HepG2 (cell line): ENCODE results near the gene QDPR. TPM values are rescaled to one million over a fixed set of nuclear protein-coding genes. Genes with fewer than 3 reads are reported as not detected.
A peak's percentile ranks its signal among the peaks of the same experiment; 100 is the strongest.

Experiments used
- DMAP1 ChIP-seq: IDR thresholded peaks from 2 replicates; pipeline ENCODE4 v1.6.1; 2016
- HCFC1 ChIP-seq: fragments of 150-350 bp; IDR thresholded peaks from 2 replicates; pipeline ENCODE4 v1.6.1; 2014; ENCODE audit warnings: low read depth, low read length
- MAFG ChIP-seq: sonication (generic); formaldehyde crosslinking; IDR thresholded peaks from 2 replicates; pipeline ENCODE4 v1.5.1; 2020; ENCODE audit warnings: mild to moderate bottlenecking, missing genetic modification reagents
- ONECUT2 ChIP-seq: sonication (generic); formaldehyde crosslinking; IDR thresholded peaks from 2 replicates; pipeline ENCODE4 v1.4.0; 2020; ENCODE audit warnings: missing genetic modification reagents
- PAF1 ChIP-seq: IDR thresholded peaks from 2 replicates; pipeline ENCODE4 v1.6.1; 2016; ENCODE audit warnings: missing genetic modification reagents, missing compliant biosample characterization
- RFX1 ChIP-seq: fragments of 450-650 bp; IDR thresholded peaks from 2 replicates; pipeline ENCODE4 v1.6.1; 2017
- RFX5 ChIP-seq: IDR thresholded peaks from 2 replicates; pipeline ENCODE4 v1.6.1; 2011; ENCODE audit warnings: low read depth, low read length, improper control_type of control experiment
- STAG1 ChIP-seq: sonication (generic); formaldehyde crosslinking; IDR thresholded peaks from 2 replicates; pipeline ENCODE4 v1.4.0; 2020; ENCODE audit warnings: missing genetic modification reagents
- ZBTB1 ChIP-seq: sonication (generic); formaldehyde crosslinking; IDR thresholded peaks from 2 replicates; pipeline ENCODE4 v1.4.0; 2020; ENCODE audit warnings: missing genetic modification reagents, borderline replicate concordance
- ZBTB10 ChIP-seq: sonication (generic); formaldehyde crosslinking; IDR thresholded peaks from 2 replicates; pipeline ENCODE4 v1.4.0; 2020; ENCODE audit warnings: missing genetic modification reagents, borderline replicate concordance
- ZKSCAN8 ChIP-seq: IDR thresholded peaks from 2 replicates; pipeline ENCODE4 v1.6.1; 2016; ENCODE audit warnings: borderline replicate concordance, missing genetic modification reagents, missing compliant biosample characterization
- ZNF225 ChIP-seq: sonication (generic); formaldehyde crosslinking; IDR thresholded peaks from 2 replicates; pipeline ENCODE4 v1.4.0; 2020; ENCODE audit warnings: mild to moderate bottlenecking, missing genetic modification reagents
- ZNF230 ChIP-seq: sonication (generic); formaldehyde crosslinking; IDR thresholded peaks from 2 replicates; pipeline ENCODE4 v1.4.0; 2020; ENCODE audit warnings: mild to moderate bottlenecking, missing genetic modification reagents
- ZNF280B ChIP-seq: sonication (generic); formaldehyde crosslinking; IDR thresholded peaks from 2 replicates; pipeline ENCODE4 v1.5.0; 2020; ENCODE audit warnings: missing genetic modification reagents, mild to moderate bottlenecking, borderline replicate concordance
- ZNF407 ChIP-seq: sonication (generic); formaldehyde crosslinking; IDR thresholded peaks from one replicate; pipeline ENCODE4 v1.5.1; 2020; ENCODE audit warnings: mild to moderate bottlenecking, missing genetic modification reagents; ENCODE audit errors: not compliant biosample characterization
- ZNF441 ChIP-seq: sonication (generic); formaldehyde crosslinking; IDR thresholded peaks from 2 replicates; pipeline ENCODE4 v1.7.0; 2021; ENCODE audit warnings: missing genetic modification reagents, borderline replicate concordance
- ZNF468 ChIP-seq: sonication (generic); formaldehyde crosslinking; IDR thresholded peaks from 2 replicates; pipeline ENCODE4 v1.8.0; 2022; ENCODE audit warnings: mild to moderate bottlenecking, moderate library complexity, missing genetic modification reagents
- ZNF629 ChIP-seq: sonication (generic); formaldehyde crosslinking; conservative IDR thresholded peaks from 2 replicates; pipeline ENCODE4 v1.5.0; 2020; ENCODE audit warnings: missing genetic modification reagents
- ZNF761 ChIP-seq: sonication (generic); formaldehyde crosslinking; conservative IDR thresholded peaks from 2 replicates; pipeline ENCODE4 v1.4.0; 2020; ENCODE audit warnings: mild to moderate bottlenecking, missing genetic modification reagents
- polyA plus RNA-seq, 8 experiments: library from polyadenylated mRNA; depleted of rRNA in 3 of 8; stranded (reverse) in 7 of 8; unstranded in 1 of 8; fragments of >200 nt; fragmentation: Illumina TruSeq in 4 of 8; extraction: Trizol in 4 of 8; gene quantifications; 2 replicates each; pipeline versions ENCODE4 v1.2.1 to v1.2.3, GENCODE V29; 2011 to 2016; ENCODE audit warnings: low read depth in 4 of 8, missing spikeins in 1 of 8, mixed read lengths in 1 of 8; ENCODE audit not compliant: insufficient read depth in 1 of 8
- total RNA-seq, 5 experiments: library from RNA; depleted of rRNA; stranded (reverse); fragments of >200 nt; fragmentation: Illumina TruSeq; extraction: Trizol; gene quantifications; 2 replicates each; pipeline ENCODE4 v1.2.3, GENCODE V29; 2016; ENCODE audit warnings: low read depth in 1 of 5

Gene QDPR
- total and polyA plus RNA-seq, 2 of the 13 experiments (the other 11 are each of a cell fraction or from before 2014, with no cell fraction given) = 9.9 to 95.5 TPM

- TF ChIP-seq ZNF407 (CRISPR knock-in tag) = no peak
- TF ChIP-seq ZNF761 = no peak; the same call in 1 of the 2 replicates
- no peak for TF ChIP-seq ZKSCAN8 (CRISPR knock-in tag)
- no peak for TF ChIP-seq RFX5
- 0 out of 2 replicates have a peak, but pooled peaks have one; percentile 31 for TF ChIP-seq ZNF230 (CRISPR knock-in tag)
- no peak for TF ChIP-seq MAFG
- no peak for TF ChIP-seq PAF1 (CRISPR knock-in tag)
- no peak for TF ChIP-seq RFX1
- TF ChIP-seq ZNF629 (CRISPR knock-in tag) = no peak
- 0 out of 2 replicates have a peak, but pooled peaks have one; percentile 31 for TF ChIP-seq ZNF225 (CRISPR knock-in tag)
- no peak for TF ChIP-seq ONECUT2 (CRISPR knock-in tag)
- TF ChIP-seq DMAP1 (CRISPR knock-in tag) = peak; percentile 76
- 0 out of 2 replicates have a peak, but pooled peaks have one; percentile 33 for TF ChIP-seq ZNF280B (CRISPR knock-in tag)
- TF ChIP-seq ZBTB10 (CRISPR knock-in tag) = no peak
- no peak for TF ChIP-seq ZNF468 (CRISPR knock-in tag)
- no peak for TF ChIP-seq HCFC1
- TF ChIP-seq STAG1 (CRISPR knock-in tag) = no peak
- TF ChIP-seq ZNF441 (CRISPR knock-in tag) = no peak
- TF ChIP-seq ZBTB1 (CRISPR knock-in tag) = no peak
These were observed 361 bp downstream of the QDPR start (continued) for GRCh38 chr4:17511509-17511949.
